HAP-1 (cell line): Measurements from ENCODE around the gene FBXW4.

ENCODE experiments used
- DNase-seq, 2 experiments: peaks; one replicate each; pipeline ENCODE4 v3.0.0-alpha.2; 2016 to 2020; ENCODE audit warnings: low spot score in 2 of 2
- H3K27me3 ChIP-seq: fragments of 250-450 bp; sonication (Bioruptor Pico); 2 replicates; pipeline ENCODE4 v1.5.1; 2020; ENCODE audit warnings: low read depth, mild to moderate bottlenecking, moderate library complexity
- H3K36me3 ChIP-seq: fragments of 250-450 bp; sonication (Bioruptor Pico); replicated peaks from 2 replicates; pipeline ENCODE4 v1.5.1; 2020; ENCODE audit warnings: mild to moderate bottlenecking
- H3K4me1 ChIP-seq: fragments of 250-450 bp; sonication (Bioruptor Pico); 2 replicates; pipeline ENCODE4 v1.5.1; 2020; ENCODE audit warnings: mild to moderate bottlenecking
- H3K4me3 ChIP-seq: fragments of 250-450 bp; sonication (Bioruptor Pico); 2 replicates; pipeline ENCODE4 v1.5.1; 2020; ENCODE audit warnings: mild to moderate bottlenecking, moderate library complexity
- H3K9me3 ChIP-seq: fragments of 250-450 bp; sonication (Bioruptor Pico); 2 replicates; pipeline ENCODE4 v1.5.1; 2020; ENCODE audit warnings: mild to moderate bottlenecking, moderate library complexity
- in situ Hi-C: fragments of 300-500 bp; cut with MboI; formaldehyde crosslinking; loops from 3 replicates; pipeline ENCODE4 v1.14.3; 2020; ENCODE audit warnings: low sequenced_read_pairs, inconsistent platforms, mixed read lengths

FBXW4 gene

GRCh38 chr10:101694674-101695403, at the start of gene FBXW4:
TSS of gene FBXW4 (minus strand) at chr10:101695170. CDS start at chr10:101695105, 65 bp downstream.
- Histone ChIP-seq H3K27me3 (no peaks in the 10 kb centered on the region), H3K4me1 (peaks cover 25% of the 10 kb centered on the region), H3K9me3 (no peaks in the 10 kb centered on the region), H3K4me3 (peak within 1 kb of the TSS; percentile 50), H3K36me3 (no peaks in the 10 kb centered on the region; the same call in 1 of the 2 replicates)
- in situ Hi-C loops = no loop called here
- peak in 1 of 2 experiments; percentile 61 for DNase-seq

GRCh38 chr10:101744267-101744666, 49.3 kb upstream of the FBXW4 start:
- in situ Hi-C loops = no loop called here
- Histone ChIP-seq H3K4me1 (peaks cover 5% of the 10 kb centered on the region; the same call in 1 of the 2 replicates), H3K36me3 (no peaks in the 10 kb centered on the region), H3K4me3 (no peak overlapping the region), H3K27me3 (no peaks in the 10 kb centered on the region), H3K9me3 (no peaks in the 10 kb centered on the region)
- no peak for DNase-seq

- in situ Hi-C loops = no loop called here
- H3K9me3 ChIP-seq = no peaks in the 10 kb centered on the region
- H3K36me3 ChIP-seq = no peaks in the 10 kb centered on the region
- no peak overlapping the region for H3K4me3 ChIP-seq
- H3K27me3 ChIP-seq = no peaks in the 10 kb centered on the region
- H3K4me1 ChIP-seq = peaks cover 5% of the 10 kb centered on the region; the same call in 1 of the 2 replicates
- DNase-seq = no peak
Measured at GRCh38 chr10:101741938-101742337, 47.0 kb upstream of the FBXW4 start.

- Histone ChIP-seq H3K9me3 (no peaks in the 10 kb centered on the region), H3K36me3 (no peaks in the 10 kb centered on the region), H3K4me1 (no peaks in the 10 kb centered on the region), H3K27me3 (no peaks in the 10 kb centered on the region), H3K4me3 (no peak overlapping the region)
- no peak for DNase-seq
- in situ Hi-C loops = no loop called here
Measured at GRCh38 chr10:101736666-101737065, 41.7 kb upstream of the FBXW4 start.

- in situ Hi-C loops = no loop called here
- Histone ChIP-seq H3K9me3 (no peaks in the 10 kb centered on the region), H3K4me1 (peaks cover 3% of the 10 kb centered on the region; the same call in 1 of the 2 replicates), H3K36me3 (no peaks in the 10 kb centered on the region), H3K4me3 (no peak overlapping the region), H3K27me3 (no peaks in the 10 kb centered on the region)
- DNase-seq = no peak
Measured at GRCh38 chr10:101732096-101732495, 37.1 kb upstream of the FBXW4 start.

GRCh38 chr10:101726115-101726387, 31.1 kb upstream of the FBXW4 start:
- H3K36me3 ChIP-seq = no peaks in the 10 kb centered on the region
- H3K4me1 ChIP-seq = peaks cover 25% of the 10 kb centered on the region
- H3K4me3 ChIP-seq = no peak overlapping the region
- no peaks in the 10 kb centered on the region for H3K9me3 ChIP-seq
- in situ Hi-C loops = no loop called here
- no peak for DNase-seq
- no peaks in the 10 kb centered on the region for H3K27me3 ChIP-seq

GRCh38 chr10:101725296-101726114, 30.5 kb upstream of the FBXW4 start:
- no peaks in the 10 kb centered on the region for H3K36me3 ChIP-seq
- DNase-seq = peak; percentile 82 to 94
- no peaks in the 10 kb centered on the region for H3K9me3 ChIP-seq
- peaks cover 27% of the 10 kb centered on the region for H3K4me1 ChIP-seq
- no peak overlapping the region for H3K4me3 ChIP-seq
- in situ Hi-C loops = no loop called here
- no peaks in the 10 kb centered on the region for H3K27me3 ChIP-seq

GRCh38 chr10:101724446-101724845, 29.5 kb upstream of the FBXW4 start:
- Histone ChIP-seq H3K4me3 (no peak overlapping the region), H3K4me1 (peaks cover 38% of the 10 kb centered on the region), H3K9me3 (no peaks in the 10 kb centered on the region), H3K27me3 (no peaks in the 10 kb centered on the region), H3K36me3 (no peaks in the 10 kb centered on the region)
- no peak for DNase-seq
- in situ Hi-C loops = no loop called here

- no peak for DNase-seq
- H3K4me1 ChIP-seq = peaks cover 50% of the 10 kb centered on the region
- H3K36me3 ChIP-seq = no peaks in the 10 kb centered on the region
- H3K9me3 ChIP-seq = no peaks in the 10 kb centered on the region
- no peaks in the 10 kb centered on the region for H3K27me3 ChIP-seq
- no peak overlapping the region for H3K4me3 ChIP-seq
- in situ Hi-C loops = no loop called here
Measured at GRCh38 chr10:101723176-101723575, 28.2 kb upstream of the FBXW4 start.

GRCh38 chr10:101721806-101722205, 26.8 kb upstream of the FBXW4 start:
- no peaks in the 10 kb centered on the region for H3K27me3 ChIP-seq
- in situ Hi-C loops = no loop called here
- no peak for DNase-seq
- no peaks in the 10 kb centered on the region for H3K36me3 ChIP-seq
- H3K4me1 ChIP-seq = peaks cover 56% of the 10 kb centered on the region
- no peak overlapping the region for H3K4me3 ChIP-seq
- H3K9me3 ChIP-seq = no peaks in the 10 kb centered on the region

- Histone ChIP-seq H3K4me3 (no peak overlapping the region), H3K4me1 (peaks cover 51% of the 10 kb centered on the region), H3K36me3 (no peaks in the 10 kb centered on the region), H3K9me3 (no peaks in the 10 kb centered on the region), H3K27me3 (no peaks in the 10 kb centered on the region)
- in situ Hi-C loops = no loop called here
- no peak for DNase-seq
Measured at GRCh38 chr10:101720606-101721230, 25.7 kb upstream of the FBXW4 start.

GRCh38 chr10:101718690-101719275, 23.8 kb upstream of the FBXW4 start:
- Histone ChIP-seq H3K27me3 (no peaks in the 10 kb centered on the region), H3K4me1 (peaks cover 38% of the 10 kb centered on the region), H3K4me3 (no peak overlapping the region), H3K9me3 (no peaks in the 10 kb centered on the region), H3K36me3 (no peaks in the 10 kb centered on the region)
- DNase-seq = peak in 1 of 2 experiments; percentile 57
- in situ Hi-C loops = no loop called here

GRCh38 chr10:101716891-101717659, 22.1 kb upstream of the FBXW4 start:
- peak in 1 of 2 experiments; percentile 50 for DNase-seq
- Histone ChIP-seq H3K4me1 (peaks cover 38% of the 10 kb centered on the region), H3K4me3 (no peak overlapping the region), H3K9me3 (no peaks in the 10 kb centered on the region), H3K27me3 (no peaks in the 10 kb centered on the region), H3K36me3 (no peaks in the 10 kb centered on the region)
- in situ Hi-C loops = no loop called here
